ENCODE data around the gene ZFY. TPM values are rescaled to one million over a fixed set of nuclear protein-coding genes. Genes with fewer than 3 reads are reported as not detected.

The ZFY gene
- total and polyA plus RNA-seq, 2 of the 13 experiments (the other 11 are each of a cell fraction or from before 2014, with no cell fraction given): 3.3 to 17.1 TPM

GRCh38 chrY:2973110-2973751, 38.0 kb downstream of the ZFY start:
- no peaks in the 10 kb centered on the region for H3K9me3 ChIP-seq (ENCODE audit: low read length)
- BruUV-seq (replicated peaks): no TSS peak
- ATAC-seq (no peak), DNase-seq (ENCODE audit: low spot score) (no peak), FAIRE-seq (no peak)
- ChIA-PET POLR2A (no interaction called here), CTCF (ENCODE audit: low intra/inter-chr PET ratio, low total read pairs) (no interaction called here)
- intact Hi-C loops (cut with micrococcal nuclease; ENCODE audit: unreplicated experiment): no loop called here
- WGBS (ENCODE audit: low lambda C conversion rate): 91% methylated on average over 5 of the region's 5 CpGs
- no peaks in the 10 kb centered on the region for H3K4me1 ChIP-seq (ENCODE audit: insufficient read depth, low read length)
- H3K4me2 ChIP-seq (ENCODE audit: low read depth, low read length): no peak overlapping the region
- no peak overlapping the region for H3K27ac ChIP-seq (ENCODE audit: extremely low read length, insufficient read depth, low read length)
- H3K4me3 ChIP-seq (replicated peaks in 1 of 3; ENCODE audit: insufficient read depth in 1 of 3, low read depth in 2 of 3, low read length in 3 of 3): no peak overlapping the region
- H3K79me2 ChIP-seq (ENCODE audit: insufficient read depth, low read length): peaks cover 4% of the 10 kb centered on the region
- no peaks in the 10 kb centered on the region for H3K27me3 ChIP-seq (ENCODE audit: control insufficient read depth in 1 of 2, insufficient read depth in 2 of 2, low read length in 2 of 2)
- H4K20me1 ChIP-seq (ENCODE audit: insufficient read depth, low read length): no peaks in the 10 kb centered on the region
- H2AFZ ChIP-seq (ENCODE audit: low read length): no peak overlapping the region
- peaks cover 2 to 6% of the 10 kb centered on the region in 2 experiments; a peak in 1 of 5 replicates for H3K36me3 ChIP-seq (replicated peaks in 1 of 2; ENCODE audit: control insufficient read depth in 1 of 2, insufficient read depth in 2 of 2, low read length in 2 of 2)
- H3K9ac ChIP-seq (ENCODE audit: insufficient read depth, low read depth, low read length): no peak overlapping the region
- in situ Hi-C loops (cut with HindIII; ENCODE audit: extremely low pct_ligation_motif_present, low pct_unique_long_range_greater_than_20kb): no loop called here
- TF ChIP-seq ZFP90 (CRISPR knock-in tag; IDR thresholded peaks at IDR 0.05; ENCODE audit: borderline replicate concordance) (no peak), TBX2 (CRISPR knock-in tag; IDR thresholded peaks at IDR 0.05; ENCODE audit: borderline replicate concordance) (no peak), PHF8 (CRISPR knock-in tag; IDR thresholded peaks at IDR 0.05) (no peak), STAT6 (CRISPR knock-in tag; IDR thresholded peaks at IDR 0.05; ENCODE audit: borderline replicate concordance) (no peak), FOXK1 (CRISPR knock-in tag; IDR thresholded peaks at IDR 0.05; ENCODE audit: borderline replicate concordance, low read depth) (no peak), JARID2 (CRISPR knock-in tag; IDR thresholded peaks at IDR 0.05; ENCODE audit: insufficient replicate concordance) (no peak), ZNF276 (CRISPR knock-in tag; IDR thresholded peaks at IDR 0.05; ENCODE audit: low read depth) (no peak), NFYC (CRISPR knock-in tag; IDR thresholded peaks at IDR 0.05) (no peak), ZNF674 (CRISPR knock-in tag; IDR thresholded peaks at IDR 0.05; ENCODE audit: low read depth) (no peak), ZNF280D (CRISPR knock-in tag; IDR thresholded peaks at IDR 0.05) (no peak), IKZF5 (CRISPR knock-in tag; IDR thresholded peaks at IDR 0.05) (no peak), ATF4 (CRISPR knock-in tag; IDR thresholded peaks at IDR 0.05) (no peak), TMF1 (CRISPR knock-in tag; IDR thresholded peaks at IDR 0.05; ENCODE audit: low read depth) (no peak), ZNF431 (CRISPR knock-in tag; IDR thresholded peaks at IDR 0.05; ENCODE audit: borderline replicate concordance, low read depth) (no peak)

Data from HepG2 (cell line).